Kidney (tissue), 14 donors: ENCODE data around the gene NUP160. TPM values are rescaled to one million over a fixed set of nuclear protein-coding genes. Genes with fewer than 3 reads are reported as not detected.

ENCODE experiments used
- DNase-seq, 5 donors: peaks; one replicate each; pipeline ENCODE4 v3.0.0-alpha.2; 2013 to 2020
- FAIRE-seq: peaks from 2 replicates; lab custom pipeline; 2012; peaks lifted over from hg19 to GRCh38; lab: Jason Lieb, UNC
- H3K27ac ChIP-seq, 2 donors: one replicate each; pipeline ENCODE4 v1.7.0; 2013; ENCODE audit warnings: low read depth in 2 of 2, low read length in 2 of 2, inconsistent platforms in 1 of 2
- H3K27me3 ChIP-seq: one replicate; pipeline ENCODE4 v1.7.1; 2013; ENCODE audit warnings: low read length, inconsistent platforms; ENCODE audit not compliant: control insufficient read depth, insufficient read depth
- H3K36me3 ChIP-seq, 3 donors: one replicate each; pipeline versions ENCODE4 v1.7.0 to v1.7.1; 2013; ENCODE audit warnings: low read length in 3 of 3, control low read depth in 1 of 3, inconsistent platforms in 1 of 3; ENCODE audit not compliant: insufficient read depth in 3 of 3, control insufficient read depth in 2 of 3
- H3K4me1 ChIP-seq, 3 donors: one replicate each; pipeline versions ENCODE4 v1.7.0 to v1.7.1; 2013; ENCODE audit warnings: low read length in 3 of 3, inconsistent platforms in 1 of 3, low read depth in 1 of 3; ENCODE audit not compliant: control insufficient read depth in 2 of 3, insufficient read depth in 2 of 3
- H3K4me3 ChIP-seq, 3 donors: one replicate each; pipeline versions ENCODE4 v1.7.0 to v1.8.1; 2013; ENCODE audit warnings: low read length in 3 of 3, control low read depth in 1 of 3, inconsistent platforms in 1 of 3
- H3K9ac ChIP-seq, 3 donors: one replicate each; pipeline versions ENCODE4 v1.7.0 to v1.7.1; 2013; ENCODE audit warnings: low read length in 3 of 3, control low read depth in 1 of 3, inconsistent platforms in 1 of 3
- H3K9me3 ChIP-seq, 3 donors: one replicate each; pipeline versions ENCODE4 v1.7.0 to v1.7.1; 2013; ENCODE audit warnings: low read length in 3 of 3, control low read depth in 1 of 3, inconsistent platforms in 1 of 3; ENCODE audit not compliant: control insufficient read depth in 2 of 3, insufficient read depth in 1 of 3
- CTCF ChIP-seq: IDR thresholded peaks from 3 replicates; pipeline ENCODE4 v1.5.1; 2012; ENCODE audit warnings: mild to moderate bottlenecking, moderate library complexity, borderline replicate concordance; ENCODE audit not compliant: insufficient read depth; ENCODE audit errors: extremely low read depth
- intact Hi-C: fragments of 100-400 bp; cut with DNase I; formaldehyde crosslinking; loops from one replicate; pipeline ENCODE4 v1.11.1; 2022
- polyA plus RNA-seq: library from polyadenylated mRNA; stranded (reverse); fragments of 350-450 nt; fragmentation: Illumina TruSeq; extraction: RNeasy Lipid Tissue Mini Kit (QIAGEN cat#74804); gene quantifications from one replicate; pipeline ENCODE4 v1.2.3, GENCODE V29; 2014; ENCODE audit warnings: low read depth, low replicate concordance; ENCODE audit not compliant: insufficient read depth
- total RNA-seq: library from RNA; stranded (reverse); fragmentation: NEBNext Ultra II Directional; extraction: Animal tissue kit (Norgen Biotek cat#: 25700); gene quantifications from one replicate; pipeline ENCODE4 v1.2.1, GENCODE V29; 2021
- donor health status: control.
- donor health status: control.
- donor health status: control.
- donor health status: control.
- donor health status: control.
- donor health status: DM: yes; HTN: yes; CAD: no.
- donor health status: Normal renal cell carcinoma (clear cell type).

The NUP160 gene
- total and polyA plus RNA-seq, 2 donors from 2014 or later: 6.8 to 39.3 TPM

GRCh38 chr11:47783087-47783610, 65.0 kb downstream of the NUP160 start:
- no peaks in the 10 kb centered on the region for H3K27me3 ChIP-seq
- intact Hi-C loops: no loop called here
- no peaks in the 10 kb centered on the region for H3K4me1 ChIP-seq
- peaks cover 9 to 42% (median 42%) of the 10 kb centered on the region in 3 donors for H3K36me3 ChIP-seq
- no peak for DNase-seq
- H3K27ac ChIP-seq: no peak overlapping the region
- H3K4me3 ChIP-seq: no peak overlapping the region
- FAIRE-seq: no peak
- no peaks in the 10 kb centered on the region for H3K9me3 ChIP-seq
- no peak for TF ChIP-seq CTCF
- no peak overlapping the region for H3K9ac ChIP-seq

DNA sequence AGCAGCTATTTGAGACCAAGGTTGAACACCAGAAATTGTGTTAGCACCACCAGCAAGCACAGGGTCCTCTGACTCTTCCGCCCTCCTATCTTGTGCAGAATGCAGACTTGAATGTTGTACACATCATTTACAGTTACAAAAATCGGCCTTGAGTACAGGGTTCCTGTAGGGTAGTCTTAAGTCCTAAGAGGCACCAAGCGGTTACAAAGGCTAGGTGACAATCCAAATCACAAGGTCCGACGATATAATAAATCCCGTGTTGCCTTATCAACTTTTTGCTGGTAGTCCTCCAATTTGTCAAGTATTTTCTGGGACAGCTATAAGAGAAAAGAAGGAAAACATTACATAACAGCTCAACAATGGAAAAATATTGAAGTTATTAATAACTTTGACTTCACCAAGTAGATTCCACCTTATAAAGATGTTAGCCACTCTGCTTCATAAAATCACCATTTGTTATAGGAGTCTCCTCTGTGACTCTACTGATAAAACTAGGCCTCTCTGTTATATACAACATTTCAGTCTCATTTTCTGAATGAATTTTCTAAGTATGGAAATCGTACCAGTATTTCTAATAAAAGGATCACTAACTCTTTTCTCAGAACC, 69.2 kb downstream of the NUP160 start:
- TF ChIP-seq CTCF: no peak
- Histone ChIP-seq H3K4me1 (no peaks in the 10 kb centered on the region), H3K9me3 (no peaks in the 10 kb centered on the region), H3K36me3 (peaks cover 4 to 32% (median 24%) of the 10 kb centered on the region in 3 donors), H3K27me3 (no peaks in the 10 kb centered on the region), H3K9ac (no peak overlapping the region), H3K27ac (no peak overlapping the region), H3K4me3 (no peak overlapping the region)
- FAIRE-seq (no peak), DNase-seq (no peak)
- intact Hi-C loops: no loop called here

GRCh38 chr11:47775240-47775869, 72.8 kb downstream of the NUP160 start:
- no peaks in the 10 kb centered on the region for H3K4me1 ChIP-seq
- H3K9me3 ChIP-seq: no peaks in the 10 kb centered on the region
- intact Hi-C loops: no loop called here
- H3K27ac ChIP-seq: no peak overlapping the region
- TF ChIP-seq CTCF: no peak
- peaks cover 2 to 19% (median 19%) of the 10 kb centered on the region in 3 donors for H3K36me3 ChIP-seq
- no peak overlapping the region for H3K9ac ChIP-seq
- H3K4me3 ChIP-seq: no peak overlapping the region
- no peak for FAIRE-seq
- H3K27me3 ChIP-seq: no peaks in the 10 kb centered on the region
- DNase-seq: no peak
